OCI-LY7 (cell line): ENCODE data around the gene AKAP17A. TPM values are rescaled to one million over a fixed set of nuclear protein-coding genes. Genes with fewer than 3 reads are reported as not detected.
A peak's percentile ranks its signal among the peaks of the same experiment; 100 is the strongest.

ENCODE experiments used
- BruUV-seq: library from RNA; stranded (reverse); fragments of 400-500 nt; replicated peaks from 2 replicates; lab custom pipeline; 2021; lab: Mats Ljungman, UMichigan
- CTCF ChIA-PET: fragments of 300-600 bp; sonication (Branson Sonifier 250); formaldehyde crosslinking; loops from one replicate; lab custom pipeline; 2022; ENCODE audit warnings: antibody characterized with exemption; ENCODE audit not compliant: unreplicated experiment; lab: Charles Lee
- POLR2A ChIA-PET: fragments of 300-600 bp; sonication (Branson Sonifier 250); formaldehyde crosslinking; loops from one replicate; lab custom pipeline; 2022; ENCODE audit warnings: antibody characterized with exemption; lab: Charles Lee
- DNase-seq: peaks from one replicate; pipeline ENCODE4 v3.0.0-alpha.2; 2015; ENCODE audit warnings: low spot score
- H2AFZ ChIP-seq: fragments of 200-600 bp; sonication (generic), shearing (Covaris generic); 2 replicates; pipeline ENCODE4 v1.6.1; 2014; ENCODE audit warnings: mild to moderate bottlenecking, antibody characterized with exemption, low read length, moderate library complexity
- H3K27ac ChIP-seq: fragments of 200-600 bp; sonication (generic); 2 replicates; pipeline ENCODE4 v1.5.1; 2014; ENCODE audit warnings: mixed run types, low read depth, mild to moderate bottlenecking, moderate library complexity, low read length, inconsistent platforms; ENCODE audit not compliant: poor library complexity, severe bottlenecking
- H3K36me3 ChIP-seq: fragments of 200-600 bp; sonication (generic); 2 replicates; pipeline ENCODE4 v1.6.1; 2014; ENCODE audit warnings: mild to moderate bottlenecking, antibody characterized with exemption, low read length, moderate library complexity, mixed read lengths; ENCODE audit not compliant: insufficient read depth
- H3K4me1 ChIP-seq: fragments of 200-600 bp; sonication (generic); 2 replicates; pipeline ENCODE4 v1.5.1; 2014; ENCODE audit warnings: mild to moderate bottlenecking, low read length; ENCODE audit not compliant: insufficient read depth, poor library complexity, severe bottlenecking
- H3K4me2 ChIP-seq: fragments of 200-600 bp; sonication (generic); 2 replicates; pipeline ENCODE4 v1.6.1; 2014; ENCODE audit warnings: mild to moderate bottlenecking, low read length
- H3K4me3 ChIP-seq: fragments of 200-600 bp; sonication (generic); 2 replicates; pipeline ENCODE4 v1.5.1; 2014; ENCODE audit warnings: mild to moderate bottlenecking, low read depth, low read length; ENCODE audit not compliant: poor library complexity, severe bottlenecking
- H3K79me2 ChIP-seq: fragments of 200-600 bp; sonication (generic); 2 replicates; pipeline ENCODE4 v1.6.1; 2016; ENCODE audit warnings: low read depth, mild to moderate bottlenecking, low read length, moderate library complexity, mixed read lengths; ENCODE audit not compliant: insufficient read depth
- H3K9me2 ChIP-seq: fragments of 200-600 bp; sonication (generic); 2 replicates; pipeline ENCODE4 v1.6.1; 2016; ENCODE audit warnings: mild to moderate bottlenecking, low read length, mixed read lengths; ENCODE audit not compliant: insufficient read depth
- H3K9me3 ChIP-seq: fragments of 200-600 bp; sonication (generic); 2 replicates; pipeline ENCODE4 v1.6.1; 2014; ENCODE audit warnings: mild to moderate bottlenecking, mixed run types, low read length, mixed read lengths
- H4K20me1 ChIP-seq: fragments of 200-600 bp; sonication (generic); 2 replicates; pipeline ENCODE4 v1.6.1; 2014; ENCODE audit warnings: mild to moderate bottlenecking, antibody characterized with exemption, low read length, moderate library complexity, mixed read lengths; ENCODE audit not compliant: insufficient read depth
- CTCF ChIP-seq: fragments of 200-600 bp; sonication (generic); conservative IDR thresholded peaks from 2 replicates; pipeline ENCODE4 v1.5.1; 2014; ENCODE audit warnings: mild to moderate bottlenecking, antibody characterized with exemption, low read length, moderate library complexity, mixed read lengths
- EZH2phosphoT487 ChIP-seq: fragments of 200-600 bp; sonication (generic); IDR thresholded peaks from 2 replicates; pipeline ENCODE4 v1.6.1; 2018; ENCODE audit warnings: low read depth, borderline replicate concordance, mild to moderate bottlenecking, mixed run types, antibody characterized with exemption, low read length, moderate library complexity, mixed read lengths
- intact Hi-C: fragments of 100-400 bp; cut with micrococcal nuclease; formaldehyde crosslinking; loops from one replicate; pipeline ENCODE4 v1.10.0; 2022; ENCODE audit not compliant: unreplicated experiment
- total RNA-seq, 2 experiments: library from RNA; depleted of rRNA in 1 of 2; stranded (reverse); fragments of >200 nt in 1 of 2; shearing (Covaris generic) in 1 of 2; gene quantifications; 2 replicates each; pipeline ENCODE4 v1.2.3, GENCODE V29; 2014 to 2022

The AKAP17A gene
- total RNA-seq, 2 experiments from 2014 or later, result 64.2 to 64.9 TPM

GRCh38 chrX:1584237-1585011, 7.0 kb upstream of the AKAP17A start:
- H3K27ac ChIP-seq, result no peak overlapping the region
- H3K79me2 ChIP-seq, result no peaks in the 10 kb centered on the region
- CTCF ChIA-PET, result no interaction called here
- H3K9me3 ChIP-seq, result no peaks in the 10 kb centered on the region
- H3K4me2 ChIP-seq, result no peak overlapping the region
- BruUV-seq, result no TSS peak
- intact Hi-C loops, result no loop called here
- TF ChIP-seq CTCF (no peak), EZH2phosphoT487 (no peak)
- H3K36me3 ChIP-seq, result no peaks in the 10 kb centered on the region
- H3K9me2 ChIP-seq, result no peaks in the 10 kb centered on the region
- POLR2A ChIA-PET, result no interaction called here
- no peaks in the 10 kb centered on the region for H4K20me1 ChIP-seq
- peaks cover 33% of the 10 kb centered on the region for H3K4me1 ChIP-seq
- DNase-seq, result no peak
- H2AFZ ChIP-seq, result no peak overlapping the region
- H3K4me3 ChIP-seq, result no peak overlapping the region

GRCh38 chrX:1587161-1587560, 4.2 kb upstream of the AKAP17A start:
- Histone ChIP-seq H3K4me3 (peak overlapping the region; percentile 46), H3K9me2 (no peaks in the 10 kb centered on the region), H3K27ac (peak overlapping the region; percentile 77), H4K20me1 (no peaks in the 10 kb centered on the region), H2AFZ (peak overlapping the region; percentile 76), H3K36me3 (no peaks in the 10 kb centered on the region), H3K79me2 (peaks cover 6% of the 10 kb centered on the region), H3K4me1 (peaks cover 37% of the 10 kb centered on the region), H3K4me2 (peak overlapping the region; percentile 74), H3K9me3 (no peaks in the 10 kb centered on the region)
- peak; percentile 72 for DNase-seq
- intact Hi-C loops, result no loop called here
- ChIA-PET POLR2A (no interaction called here), CTCF (no interaction called here)
- BruUV-seq, result no TSS peak
- TF ChIP-seq EZH2phosphoT487 (no peak), CTCF (no peak)
